Activated CD4-positive, alpha-beta T cell treated with anti-CD3 and anti-CD28 coated beads, Interleukin-2, amount 10 ng/mL, durations not matched to agents 7 days and 5 days (primary cell): ENCODE results near the gene KANSL1. TPM values are rescaled to one million over a fixed set of nuclear protein-coding genes. Genes with fewer than 3 reads are reported as not detected.
A peak's percentile ranks its signal among the peaks of the same experiment; 100 is the strongest.

ENCODE experiments used
- CTCF ChIA-PET: fragments of 350-600 bp; sonication (Branson Sonifier 250); formaldehyde crosslinking; loops from one replicate; lab custom pipeline; 2021; ENCODE audit warnings: antibody characterized with exemption; lab: Charles Lee
- POLR2A ChIA-PET: fragments of 350-600 bp; sonication (Branson Sonifier 250); formaldehyde crosslinking; loops from one replicate; lab custom pipeline; 2021; ENCODE audit warnings: antibody characterized with exemption; lab: Charles Lee
- DNase-seq: peaks from one replicate; pipeline ENCODE4 v3.0.0-alpha.2; 2020
- H3K27ac Mint-ChIP-seq: one replicate; pipeline ENCODE4 v1.8.0; 2021; ENCODE audit warnings: mild to moderate bottlenecking, moderate library complexity, mixed read lengths
- H3K27me3 Mint-ChIP-seq: one replicate; pipeline ENCODE4 v1.8.0; 2021; ENCODE audit warnings: mixed read lengths
- H3K36me3 Mint-ChIP-seq: one replicate; pipeline ENCODE4 v1.8.0; 2021; ENCODE audit warnings: low read depth, mixed read lengths
- H3K4me1 Mint-ChIP-seq: one replicate; pipeline ENCODE4 v1.8.0; 2021; ENCODE audit warnings: mixed read lengths
- H3K4me3 Mint-ChIP-seq: one replicate; pipeline ENCODE4 v1.8.0; 2021; ENCODE audit warnings: mild to moderate bottlenecking, moderate library complexity, mixed read lengths
- H3K9me3 Mint-ChIP-seq: one replicate; pipeline ENCODE4 v1.8.0; 2021; ENCODE audit warnings: mixed read lengths
- total RNA-seq, 2 experiments: library from RNA; stranded (reverse); gene quantifications; one replicate each; pipeline ENCODE4 v1.2.3, GENCODE V29; 2021

The KANSL1 gene
- total RNA-seq, 2 experiments from 2014 or later, result 85.7 to 97.7 TPM

- CTCF ChIA-PET, result no interaction called here
- H3K36me3 Mint-ChIP-seq, result peaks cover 34% of the 10 kb centered on the region
- no peaks in the 10 kb centered on the region for H3K9me3 Mint-ChIP-seq
- peaks cover 12% of the 10 kb centered on the region for H3K4me1 Mint-ChIP-seq
- DNase-seq, result no peak
- POLR2A ChIA-PET, result no interaction called here
- no peaks in the 10 kb centered on the region for H3K27me3 Mint-ChIP-seq
- no peak overlapping the region for H3K27ac Mint-ChIP-seq
- H3K4me3 Mint-ChIP-seq, result no peak overlapping the region
Measured at GRCh38 chr17:46045639-46046038, 147.6 kb downstream of the KANSL1 start.

GRCh38 chr17:46044989-46045388 lies 148.2 kb downstream of the KANSL1 start:
- no peak overlapping the region for H3K27ac Mint-ChIP-seq
- H3K4me3 Mint-ChIP-seq, result no peak overlapping the region
- no peaks in the 10 kb centered on the region for H3K9me3 Mint-ChIP-seq

GRCh38 chr17:46044286-46044928 lies 148.8 kb downstream of the KANSL1 start:
- Mint-ChIP-seq H3K27me3 (no peaks in the 10 kb centered on the region), H3K4me1 (peaks cover 12% of the 10 kb centered on the region), H3K9me3 (no peaks in the 10 kb centered on the region), H3K36me3 (peaks cover 36% of the 10 kb centered on the region), H3K4me3 (no peak overlapping the region), H3K27ac (no peak overlapping the region)
- POLR2A ChIA-PET, result no interaction called here
- CTCF ChIA-PET, result interaction anchor here (0.9 to 1.2 kb wide), 7 partner anchors 10 to 168 kb away, joined by 3 to 6 read pairs (median 3); no protein-coding TSS in a partner anchor
- peak; percentile 57 for DNase-seq

More at GRCh38 chr17:46044989-46045388, 148.2 kb downstream of the KANSL1 start:
- POLR2A ChIA-PET, result no interaction called here
- Mint-ChIP-seq H3K27me3 (no peaks in the 10 kb centered on the region), H3K4me1 (peaks cover 12% of the 10 kb centered on the region), H3K36me3 (peaks cover 35% of the 10 kb centered on the region)
- CTCF ChIA-PET, result interaction anchor here (1.0 to 1.2 kb wide), 6 partner anchors 11 to 168 kb away, joined by 3 to 6 read pairs (median 4); no protein-coding TSS in a partner anchor
- no peak for DNase-seq

- CTCF ChIA-PET, result interaction anchor here (0.9 to 1.2 kb wide), 5 partner anchors 9 to 167 kb away, joined by 3 to 6 read pairs (median 3); no protein-coding TSS in a partner anchor
- no peak for DNase-seq
- Mint-ChIP-seq H3K4me1 (peaks cover 12% of the 10 kb centered on the region), H3K27me3 (no peaks in the 10 kb centered on the region), H3K4me3 (no peak overlapping the region), H3K9me3 (no peaks in the 10 kb centered on the region), H3K27ac (peak overlapping the region; percentile 33), H3K36me3 (peaks cover 41% of the 10 kb centered on the region)
- POLR2A ChIA-PET, result no interaction called here
Measured at GRCh38 chr17:46043606-46044005, 149.6 kb downstream of the KANSL1 start.

- H3K27ac Mint-ChIP-seq, result no peak overlapping the region
- H3K36me3 Mint-ChIP-seq, result peaks cover 44% of the 10 kb centered on the region
Measured at GRCh38 chr17:46042925-46043324, 150.3 kb downstream of the KANSL1 start.

GRCh38 chr17:46042246-46042645 lies 151.0 kb downstream of the KANSL1 start:
- H3K4me1 Mint-ChIP-seq, result peaks cover 12% of the 10 kb centered on the region
- ChIA-PET POLR2A (no interaction called here), CTCF (no interaction called here)
- no peaks in the 10 kb centered on the region for H3K9me3 Mint-ChIP-seq
- no peak overlapping the region for H3K4me3 Mint-ChIP-seq
- no peak for DNase-seq
- no peak overlapping the region for H3K27ac Mint-ChIP-seq
- H3K36me3 Mint-ChIP-seq, result peaks cover 44% of the 10 kb centered on the region
- H3K27me3 Mint-ChIP-seq, result no peaks in the 10 kb centered on the region

More at GRCh38 chr17:46042925-46043324, 150.3 kb downstream of the KANSL1 start:
- H3K4me3 Mint-ChIP-seq, result no peak overlapping the region
- no peaks in the 10 kb centered on the region for H3K9me3 Mint-ChIP-seq
- peaks cover 12% of the 10 kb centered on the region for H3K4me1 Mint-ChIP-seq
- POLR2A ChIA-PET, result no interaction called here
- no peak for DNase-seq
- no peaks in the 10 kb centered on the region for H3K27me3 Mint-ChIP-seq
- CTCF ChIA-PET, result interaction anchor here (0.9 kb wide), 1 partner anchor 22 kb away, joined by 3 read pairs; no protein-coding TSS in a partner anchor

GRCh38 chr17:46039592-46040186 lies 153.5 kb downstream of the KANSL1 start:
- peaks cover 55% of the 10 kb centered on the region for H3K36me3 Mint-ChIP-seq
- no peak overlapping the region for H3K27ac Mint-ChIP-seq
- ChIA-PET CTCF (interaction anchor here (1.1 to 1.3 kb wide), 2 partner anchors 12 to 17 kb away, joined by 3 read pairs; no protein-coding TSS in a partner anchor), POLR2A (no interaction called here)
- DNase-seq, result no peak
- no peak overlapping the region for H3K4me3 Mint-ChIP-seq
- H3K27me3 Mint-ChIP-seq, result no peaks in the 10 kb centered on the region
- peaks cover 8% of the 10 kb centered on the region for H3K4me1 Mint-ChIP-seq
- H3K9me3 Mint-ChIP-seq, result no peaks in the 10 kb centered on the region

GRCh38 chr17:46038937-46039336 lies 154.3 kb downstream of the KANSL1 start:
- peaks cover 58% of the 10 kb centered on the region for H3K36me3 Mint-ChIP-seq
- H3K4me3 Mint-ChIP-seq, result no peak overlapping the region
- H3K27ac Mint-ChIP-seq, result no peak overlapping the region
- no peaks in the 10 kb centered on the region for H3K27me3 Mint-ChIP-seq
- ChIA-PET POLR2A (no interaction called here), CTCF (interaction anchor here (0.6 to 1.3 kb wide), 3 partner anchors 11 to 18 kb away, joined by 3 to 4 read pairs (median 3); no protein-coding TSS in a partner anchor)
- peaks cover 4% of the 10 kb centered on the region for H3K4me1 Mint-ChIP-seq
- DNase-seq, result no peak
- no peaks in the 10 kb centered on the region for H3K9me3 Mint-ChIP-seq

GRCh38 chr17:46038414-46038813 lies 154.8 kb downstream of the KANSL1 start:
- CTCF ChIA-PET, result interaction anchor here (0.6 to 1.3 kb wide), 2 partner anchors 14 to 18 kb away, joined by 3 to 4 read pairs; no protein-coding TSS in a partner anchor
- Mint-ChIP-seq H3K27me3 (no peaks in the 10 kb centered on the region), H3K4me1 (peaks cover 4% of the 10 kb centered on the region), H3K36me3 (peaks cover 62% of the 10 kb centered on the region), H3K4me3 (no peak overlapping the region), H3K9me3 (no peaks in the 10 kb centered on the region), H3K27ac (no peak overlapping the region)
- no peak for DNase-seq
- POLR2A ChIA-PET, result no interaction called here

- Mint-ChIP-seq H3K4me3 (no peak overlapping the region), H3K4me1 (peaks cover 4% of the 10 kb centered on the region), H3K9me3 (no peaks in the 10 kb centered on the region), H3K27ac (no peak overlapping the region), H3K36me3 (peaks cover 68% of the 10 kb centered on the region), H3K27me3 (no peaks in the 10 kb centered on the region)
- ChIA-PET CTCF (interaction anchor here (1.2 kb wide), 1 partner anchor 149 kb away, joined by 3 read pairs; no protein-coding TSS in a partner anchor), POLR2A (no interaction called here)
- no peak for DNase-seq
Measured at GRCh38 chr17:46037722-46038255, 155.4 kb downstream of the KANSL1 start.

GRCh38 chr17:46036491-46036890 lies 156.7 kb downstream of the KANSL1 start:
- Mint-ChIP-seq H3K27me3 (no peaks in the 10 kb centered on the region), H3K4me3 (no peak overlapping the region), H3K9me3 (no peaks in the 10 kb centered on the region), H3K4me1 (peaks cover 4% of the 10 kb centered on the region), H3K27ac (no peak overlapping the region), H3K36me3 (peaks cover 79% of the 10 kb centered on the region)
- POLR2A ChIA-PET, result no interaction called here
- CTCF ChIA-PET, result interaction anchor here (1.2 to 1.5 kb wide), 2 partner anchors 151 to 157 kb away, joined by 3 to 4 read pairs; partner anchors contain the start of gene KANSL1
- DNase-seq, result no peak

GRCh38 chr17:46035112-46035818 lies 158.0 kb downstream of the KANSL1 start:
- peak overlapping the region; percentile 52 for H3K27ac Mint-ChIP-seq
- H3K9me3 Mint-ChIP-seq, result no peaks in the 10 kb centered on the region
- H3K4me3 Mint-ChIP-seq, result no peak overlapping the region
- H3K4me1 Mint-ChIP-seq, result peaks cover 4% of the 10 kb centered on the region
- ChIA-PET CTCF (interaction anchor here (0.6 to 1.5 kb wide), 3 partner anchors 9 to 158 kb away, joined by 4 to 6 read pairs (median 4); partner anchors contain the start of gene KANSL1), POLR2A (no interaction called here)
- H3K27me3 Mint-ChIP-seq, result no peaks in the 10 kb centered on the region
- peaks cover 84% of the 10 kb centered on the region for H3K36me3 Mint-ChIP-seq
- DNase-seq, result no peak
